Panc1 (cell line): ENCODE data around the gene ZHX3.

Experiments used
- POLR2AphosphoS5 ChIP-seq: IDR thresholded peaks from 2 replicates; pipeline ENCODE4 v1.6.1; 2012; ENCODE audit warnings: mild to moderate bottlenecking, low read depth, low read length, moderate library complexity
- TF ChIP-seq, protein P1 (sequence below): fragments of 450-650 bp; IDR thresholded peaks from 2 replicates; pipeline ENCODE4 v1.5.1; 2017; ENCODE audit warnings: mild to moderate bottlenecking

DNA sequence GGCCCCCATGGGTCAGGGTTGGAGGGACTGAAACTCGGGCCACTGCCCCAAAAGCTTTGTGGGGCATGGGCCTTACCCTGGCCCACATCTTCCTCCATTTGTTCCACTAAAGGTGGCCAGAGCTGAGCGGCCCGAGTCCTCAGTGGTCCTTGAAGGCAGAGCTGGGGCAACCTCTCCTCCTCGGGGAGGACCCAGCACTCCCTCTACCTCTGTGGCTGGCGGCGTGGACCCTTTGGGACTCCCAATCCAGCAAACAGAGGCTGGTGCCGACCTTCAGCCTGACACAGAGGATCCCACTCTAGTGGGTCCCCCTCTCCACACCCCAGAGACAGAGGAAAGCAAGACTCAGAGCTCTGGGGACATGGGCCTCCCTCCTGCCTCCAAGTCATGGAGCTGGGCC lies 32.4 kb upstream of the ZHX3 start:
- TF ChIP-seq, protein P1, sequence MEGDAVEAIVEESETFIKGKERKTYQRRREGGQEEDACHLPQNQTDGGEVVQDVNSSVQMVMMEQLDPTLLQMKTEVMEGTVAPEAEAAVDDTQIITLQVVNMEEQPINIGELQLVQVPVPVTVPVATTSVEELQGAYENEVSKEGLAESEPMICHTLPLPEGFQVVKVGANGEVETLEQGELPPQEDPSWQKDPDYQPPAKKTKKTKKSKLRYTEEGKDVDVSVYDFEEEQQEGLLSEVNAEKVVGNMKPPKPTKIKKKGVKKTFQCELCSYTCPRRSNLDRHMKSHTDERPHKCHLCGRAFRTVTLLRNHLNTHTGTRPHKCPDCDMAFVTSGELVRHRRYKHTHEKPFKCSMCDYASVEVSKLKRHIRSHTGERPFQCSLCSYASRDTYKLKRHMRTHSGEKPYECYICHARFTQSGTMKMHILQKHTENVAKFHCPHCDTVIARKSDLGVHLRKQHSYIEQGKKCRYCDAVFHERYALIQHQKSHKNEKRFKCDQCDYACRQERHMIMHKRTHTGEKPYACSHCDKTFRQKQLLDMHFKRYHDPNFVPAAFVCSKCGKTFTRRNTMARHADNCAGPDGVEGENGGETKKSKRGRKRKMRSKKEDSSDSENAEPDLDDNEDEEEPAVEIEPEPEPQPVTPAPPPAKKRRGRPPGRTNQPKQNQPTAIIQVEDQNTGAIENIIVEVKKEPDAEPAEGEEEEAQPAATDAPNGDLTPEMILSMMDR, result no peak
- TF ChIP-seq POLR2AphosphoS5, result no peak
